Liver (tissue), 3 donors: ENCODE data around the gene FBXO21.

Source experiments
- CTCF ChIP-seq: fragments of 150-350 bp; IDR thresholded peaks from 2 replicates; pipeline ENCODE4 v1.5.1; 2017; ENCODE audit warnings: improper control_type of control experiment, low read depth, low read length; ENCODE audit not compliant: missing input control
- JUND ChIP-seq, 2 donors: IDR thresholded peaks; 2 replicates each; pipeline ENCODE4 v1.6.1; 2016; ENCODE audit warnings: antibody characterized with exemption in 2 of 2
- RXRA ChIP-seq, 2 donors: IDR thresholded peaks; 2 replicates each; pipeline ENCODE4 v1.6.1; 2017 to 2018; ENCODE audit warnings: antibody characterized with exemption in 2 of 2, mild to moderate bottlenecking in 1 of 2
- SP1 ChIP-seq: IDR thresholded peaks from 2 replicates; pipeline ENCODE4 v1.6.1; 2018; ENCODE audit warnings: antibody characterized with exemption, mild to moderate bottlenecking
- YY1 ChIP-seq: IDR thresholded peaks from 2 replicates; pipeline ENCODE4 v1.6.1; 2016; ENCODE audit warnings: antibody characterized with exemption, mild to moderate bottlenecking
- ZBTB33 ChIP-seq: IDR thresholded peaks from 2 replicates; pipeline ENCODE4 v1.6.1; 2016; ENCODE audit warnings: antibody characterized with exemption
- TF ChIP-seq, protein P1 (sequence below): IDR thresholded peaks from 2 replicates; pipeline ENCODE4 v1.6.1; 2016; ENCODE audit warnings: antibody characterized with exemption
- donor health status: healthy.
- donor health status: healthy.

GRCh38 chr12:117188961-117189724, 1.1 kb downstream of the FBXO21 start:
- TF ChIP-seq YY1 (no peak), JUND (IDR thresholded peaks at IDR 0.05) (no peak), CTCF (no peak), ZBTB33 (no peak), SP1 (no peak), RXRA (IDR thresholded peaks at IDR 0.05) (no peak)
- TF ChIP-seq, protein P1, sequence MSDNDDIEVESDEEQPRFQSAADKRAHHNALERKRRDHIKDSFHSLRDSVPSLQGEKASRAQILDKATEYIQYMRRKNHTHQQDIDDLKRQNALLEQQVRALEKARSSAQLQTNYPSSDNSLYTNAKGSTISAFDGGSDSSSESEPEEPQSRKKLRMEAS, result no peak
